Prostate gland (tissue), 2 donors: ENCODE data around the gene C1orf35.

Experiments used
- CTCF ChIP-seq, 4 experiments: fragments of 200-600 bp in 2 of 4; fragments of 450-650 bp in 2 of 4; sonication (generic) in 2 of 4; IDR thresholded peaks; 1 replicate in 3 of 4; 2 replicates in 1 of 4; pipeline ENCODE4 v1.5.1; 2016 to 2019; ENCODE audit warnings: antibody characterized with exemption in 4 of 4, mild to moderate bottlenecking in 2 of 4, moderate library complexity in 2 of 4
- POLR2A ChIP-seq: fragments of 450-650 bp; IDR thresholded peaks from one replicate; pipeline ENCODE4 v1.6.1; 2016; ENCODE audit warnings: antibody characterized with exemption, mild to moderate bottlenecking
- POLR2AphosphoS5 ChIP-seq: sonication (generic); formaldehyde crosslinking; IDR thresholded peaks from one replicate; pipeline ENCODE4 v1.6.1; 2017; ENCODE audit warnings: antibody characterized with exemption

- TF ChIP-seq CTCF (IDR thresholded peaks at IDR 0.05) (no peak), POLR2A (no peak), POLR2AphosphoS5 (no peak)
Observed at GRCh38 chr1:228097333-228098081, 5.6 kb downstream of the C1orf35 start.
